Measurements from ENCODE around the gene PSMB7.

DNA sequence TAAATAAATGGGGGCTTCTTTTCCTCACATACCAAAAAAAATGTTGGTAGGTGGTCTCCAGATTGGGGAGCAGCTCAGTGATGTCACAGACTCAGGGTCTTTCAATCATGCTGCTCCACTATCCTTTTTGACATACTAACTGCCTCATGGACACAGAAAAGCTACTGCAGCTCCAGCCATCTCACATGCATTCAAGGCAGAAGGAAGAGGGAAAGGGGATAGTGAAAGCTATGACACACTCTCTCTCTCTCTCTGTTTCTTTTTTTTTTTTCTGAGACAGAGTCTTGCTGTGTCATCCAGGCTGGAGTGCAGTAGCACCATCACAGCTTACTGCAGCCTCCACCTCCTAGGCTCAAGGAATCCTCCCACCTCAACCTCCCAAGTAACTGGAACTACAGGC lies 27.1 kb upstream of the PSMB7 start:
- TF ChIP-seq, protein P1, sequence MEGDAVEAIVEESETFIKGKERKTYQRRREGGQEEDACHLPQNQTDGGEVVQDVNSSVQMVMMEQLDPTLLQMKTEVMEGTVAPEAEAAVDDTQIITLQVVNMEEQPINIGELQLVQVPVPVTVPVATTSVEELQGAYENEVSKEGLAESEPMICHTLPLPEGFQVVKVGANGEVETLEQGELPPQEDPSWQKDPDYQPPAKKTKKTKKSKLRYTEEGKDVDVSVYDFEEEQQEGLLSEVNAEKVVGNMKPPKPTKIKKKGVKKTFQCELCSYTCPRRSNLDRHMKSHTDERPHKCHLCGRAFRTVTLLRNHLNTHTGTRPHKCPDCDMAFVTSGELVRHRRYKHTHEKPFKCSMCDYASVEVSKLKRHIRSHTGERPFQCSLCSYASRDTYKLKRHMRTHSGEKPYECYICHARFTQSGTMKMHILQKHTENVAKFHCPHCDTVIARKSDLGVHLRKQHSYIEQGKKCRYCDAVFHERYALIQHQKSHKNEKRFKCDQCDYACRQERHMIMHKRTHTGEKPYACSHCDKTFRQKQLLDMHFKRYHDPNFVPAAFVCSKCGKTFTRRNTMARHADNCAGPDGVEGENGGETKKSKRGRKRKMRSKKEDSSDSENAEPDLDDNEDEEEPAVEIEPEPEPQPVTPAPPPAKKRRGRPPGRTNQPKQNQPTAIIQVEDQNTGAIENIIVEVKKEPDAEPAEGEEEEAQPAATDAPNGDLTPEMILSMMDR (IDR thresholded peaks at IDR 0.05; ENCODE audit: control extremely low read depth in 1 of 3, insufficient read depth in 1 of 3, low read depth in 1 of 3, low read length in 3 of 3), result no peak
- TF ChIP-seq RFX5 (IDR thresholded peaks at IDR 0.05; ENCODE audit: borderline replicate concordance, low read depth, low read length) (no peak), CHD1 (IDR thresholded peaks at IDR 0.05; ENCODE audit: low read depth, low read length) (no peak), EZH2 (IDR thresholded peaks at IDR 0.05; ENCODE audit: low read depth, low read length, severe bottlenecking) (no peak), POLR2A (IDR thresholded peaks at IDR 0.05; ENCODE audit: control extremely low read depth in 1 of 2, low read depth in 2 of 2, low read length in 2 of 2) (no peak), ZNF274 (IDR thresholded peaks at IDR 0.05; ENCODE audit: borderline replicate concordance, extremely low read depth, low read length) (no peak), BACH1 (IDR thresholded peaks at IDR 0.05; ENCODE audit: low read length) (no peak), SIN3A (conservative IDR thresholded peaks at IDR 0.05 in 1 of 2, IDR thresholded peaks at IDR 0.05 in 1 of 2; ENCODE audit: low read depth in 1 of 2, low read length in 2 of 2) (no peak)

Data from H1 (cell line).